SKM-1 treated with dmso at 0.1 percent for 144 hours (cell line): ENCODE results near the gene SUFU.

Source experiments
- DNase-seq: peaks from one replicate; lab custom pipeline; 2025; ENCODE audit not compliant: unreplicated experiment; lab: John Stamatoyannopoulos, UW

Gene SUFU

DNA sequence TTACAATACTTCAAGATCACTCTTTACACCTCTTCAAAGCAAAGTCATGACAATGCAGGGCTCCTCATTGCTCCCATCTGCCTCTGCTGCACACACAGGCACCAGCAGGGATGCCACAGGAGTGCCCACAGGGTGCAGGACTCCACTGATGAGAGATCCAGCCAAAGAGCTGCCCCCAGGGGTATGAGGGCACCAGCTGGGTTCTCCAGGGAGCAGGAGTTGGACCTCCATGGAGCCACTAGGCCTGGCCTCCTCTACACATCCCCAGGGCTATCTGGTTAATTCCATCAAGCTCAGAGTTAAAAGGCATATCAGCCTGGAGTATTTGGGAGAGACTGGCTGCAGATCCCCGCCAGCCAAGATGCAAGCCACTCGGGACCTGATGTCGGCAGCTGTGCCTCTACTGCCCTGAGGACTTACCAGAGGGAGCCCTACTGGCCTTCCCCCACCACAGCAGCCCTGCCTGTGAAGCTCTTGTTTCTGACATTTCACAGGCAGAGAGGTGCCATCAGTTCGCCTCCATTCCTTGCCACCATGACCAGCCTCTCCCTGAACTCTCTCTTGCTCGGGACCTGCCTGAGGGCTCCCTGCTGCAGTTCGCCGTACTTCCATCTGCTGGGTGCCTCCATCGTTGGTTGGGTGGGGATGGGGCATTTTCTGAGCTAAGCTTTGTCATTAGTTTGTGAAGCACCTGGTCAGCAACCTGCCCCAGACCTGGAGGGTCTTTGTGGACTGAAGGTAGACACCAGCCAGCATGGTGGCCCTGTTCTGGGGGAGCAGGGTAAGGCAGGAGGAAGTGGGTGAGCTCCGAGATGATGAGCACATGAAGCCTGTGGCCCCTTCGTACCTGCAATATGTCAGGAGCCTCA lies 128.0 kb downstream of the SUFU start:
- no peak for DNase-seq

DNA sequence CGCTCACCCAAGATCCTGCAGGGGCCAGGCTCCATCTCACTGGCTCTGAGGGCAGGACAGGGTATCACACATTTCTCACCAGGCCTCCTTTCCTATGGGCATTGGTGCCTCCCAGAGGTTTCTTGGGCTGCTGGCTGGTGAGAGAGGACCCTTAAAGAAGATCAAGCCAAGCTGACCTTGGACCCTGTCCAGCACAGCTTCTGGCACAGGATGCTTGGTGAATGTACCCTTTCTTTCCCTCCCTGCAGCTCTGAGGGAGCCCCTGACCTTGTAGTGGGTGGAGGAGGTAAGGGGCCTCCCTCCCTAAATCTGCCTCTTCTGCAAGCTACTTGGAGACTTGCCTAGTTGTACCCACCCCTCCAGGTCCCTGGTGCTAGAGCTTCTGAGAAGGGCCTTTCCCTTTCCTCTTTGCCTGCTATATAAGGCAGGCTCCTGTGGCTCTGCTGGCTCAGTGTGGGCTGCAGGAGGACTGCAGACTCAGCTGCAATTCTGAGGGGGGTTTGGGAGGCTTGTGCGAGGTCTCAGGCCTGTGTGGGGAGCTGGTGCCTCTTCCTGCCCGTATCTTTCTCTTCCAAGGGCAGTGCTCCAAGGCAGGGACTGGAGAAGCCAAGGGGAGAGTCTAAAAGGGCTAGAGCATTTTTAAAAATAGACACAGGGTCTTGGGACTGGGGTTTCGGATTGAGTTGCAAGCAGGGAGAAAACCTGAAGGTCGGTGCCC lies 128.8 kb downstream of the SUFU start:
- no peak for DNase-seq

DNA sequence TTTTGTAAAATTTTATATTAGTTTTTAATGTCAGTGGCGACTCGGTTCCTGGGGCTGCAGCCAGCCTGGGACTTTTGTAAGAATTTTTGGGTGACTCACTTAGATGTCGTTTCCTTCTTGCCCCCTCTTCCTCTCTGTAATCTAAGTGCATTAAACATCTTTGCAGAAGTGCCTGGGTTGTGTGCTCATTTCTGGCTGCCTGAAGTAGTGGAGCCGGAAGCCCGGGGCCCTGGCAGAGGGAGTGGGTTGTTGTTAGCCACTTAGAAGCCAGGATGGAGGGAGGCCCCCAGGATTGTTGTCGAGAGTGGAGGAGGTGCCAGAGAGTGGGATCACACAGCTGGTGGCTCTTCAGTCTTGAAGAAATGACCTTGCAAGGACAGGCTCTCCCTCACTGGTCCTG lies 129.5 kb downstream of the SUFU start:
- peak; percentile 97 for DNase-seq

DNA sequence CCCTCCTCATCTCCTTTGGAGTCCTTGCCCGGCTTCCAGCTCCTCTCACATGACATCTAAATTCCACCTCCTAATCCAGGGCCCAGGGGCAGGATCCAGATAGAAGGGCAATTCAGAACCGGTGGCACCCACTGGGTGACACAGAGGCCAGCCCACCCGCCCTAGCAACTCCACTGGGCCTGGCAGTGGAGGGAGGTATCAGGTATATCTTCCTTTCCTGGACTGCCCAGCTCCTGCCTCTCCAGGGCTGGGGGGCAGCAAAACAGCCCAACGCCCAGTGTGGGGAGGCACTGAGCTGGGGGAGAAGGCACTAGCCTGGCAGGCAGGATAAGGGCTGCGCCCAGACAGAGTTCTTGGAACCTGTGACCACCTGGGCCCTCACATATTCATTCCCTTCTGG lies 130.1 kb downstream of the SUFU start:
- DNase-seq: no peak

- no peak for DNase-seq
These were observed 130.9 kb downstream of the SUFU start for GRCh38 chr10:102634686-102635085.

DNA sequence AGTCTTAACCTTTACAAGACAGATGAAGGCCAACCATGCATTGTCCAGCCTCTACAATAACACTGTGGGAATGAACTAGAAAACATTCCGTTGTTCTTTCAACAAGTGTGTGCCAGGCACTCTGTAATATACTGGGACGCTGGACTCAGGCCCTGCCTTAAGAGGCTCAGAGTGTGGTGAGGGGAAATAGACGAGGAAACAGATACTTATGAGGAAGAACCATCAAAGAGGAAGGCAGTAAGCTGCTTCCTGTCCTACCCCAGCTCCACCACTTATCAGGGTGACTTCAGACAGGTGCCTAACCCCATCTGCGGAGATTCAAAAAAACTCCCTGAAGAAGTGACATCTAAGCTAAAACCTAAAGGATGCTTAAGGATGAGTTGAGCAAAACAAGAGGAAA lies 131.6 kb downstream of the SUFU start:
- DNase-seq: peak; percentile 83

DNA sequence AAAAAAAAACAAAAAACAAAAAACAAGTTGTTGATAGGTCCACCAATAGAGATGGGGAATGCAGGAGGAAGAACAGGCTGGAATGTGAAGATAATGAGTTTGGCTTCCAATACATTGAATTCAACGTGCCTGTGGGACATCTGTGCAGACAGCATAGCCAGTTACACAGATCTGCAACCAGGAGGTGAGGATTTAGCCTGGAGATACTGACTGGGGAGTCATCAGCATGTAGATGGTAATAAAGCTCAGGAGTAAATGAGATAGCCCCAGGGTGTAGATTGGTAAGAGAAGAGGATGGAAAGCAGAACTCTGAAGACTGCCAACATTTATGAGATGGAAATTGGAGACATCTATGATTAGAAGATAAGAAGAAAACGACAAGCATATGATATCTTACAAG lies 135.8 kb downstream of the SUFU start:
- DNase-seq: no peak

GRCh38 chr10:102641402-102641801 lies 137.6 kb downstream of the SUFU start:
- DNase-seq: no peak

DNA sequence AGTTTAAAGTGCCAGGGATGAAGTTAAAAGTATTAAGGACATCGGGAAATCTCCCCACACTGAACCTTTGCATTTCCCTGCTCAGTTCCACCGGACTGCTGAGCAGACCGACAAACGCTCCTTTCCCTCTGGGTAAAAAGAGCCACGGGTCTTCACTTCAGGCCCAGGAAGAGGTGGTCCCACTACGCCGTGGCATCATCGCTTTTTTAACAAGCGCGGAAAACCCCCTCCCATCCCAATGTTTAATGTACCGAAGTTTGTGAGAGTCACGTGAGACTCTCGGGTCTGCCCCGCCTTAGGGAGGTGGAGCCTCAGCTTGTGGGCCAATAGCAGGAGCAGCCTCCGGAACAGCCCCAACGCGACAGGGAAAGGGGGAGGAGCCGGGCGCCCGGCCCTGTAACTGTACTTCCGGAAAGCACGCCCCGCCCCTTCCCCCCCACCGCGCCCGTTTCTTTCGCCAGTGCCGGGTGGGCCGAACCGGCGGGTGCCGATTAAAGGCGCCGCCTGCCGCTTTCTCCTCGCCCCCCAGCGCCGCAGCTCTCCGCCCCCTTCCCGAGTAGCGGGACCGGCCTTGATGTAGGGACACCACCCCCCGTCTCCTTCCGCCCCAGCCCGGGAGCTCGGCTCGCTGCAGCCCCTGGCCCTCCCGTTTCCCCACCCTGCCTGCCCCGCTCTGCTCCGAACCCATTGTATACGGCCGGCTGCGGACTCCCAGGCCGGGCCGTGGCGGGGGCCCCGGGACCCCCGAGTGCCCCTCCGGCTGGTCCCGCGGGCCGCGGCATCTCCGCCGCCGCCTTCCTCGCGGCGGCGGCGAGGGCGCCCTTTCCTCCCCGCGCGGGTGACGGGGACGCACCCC lies 138.3 kb downstream of the SUFU start:
- peak; percentile 93 for DNase-seq

- no peak for DNase-seq
These were observed 139.1 kb downstream of the SUFU start for GRCh38 chr10:102642736-102643335.

GRCh38 chr10:102643336-102644065 lies 139.7 kb downstream of the SUFU start:
- DNase-seq: peak; percentile 70

GRCh38 chr10:102644066-102644645 lies 140.4 kb downstream of the SUFU start, which contains the start of gene TRIM8:
Gene TRIM8 (plus strand): TSS chr10:102644479. CDS start chr10:102644618, 139 bp downstream.
- DNase-seq: no peak

DNA sequence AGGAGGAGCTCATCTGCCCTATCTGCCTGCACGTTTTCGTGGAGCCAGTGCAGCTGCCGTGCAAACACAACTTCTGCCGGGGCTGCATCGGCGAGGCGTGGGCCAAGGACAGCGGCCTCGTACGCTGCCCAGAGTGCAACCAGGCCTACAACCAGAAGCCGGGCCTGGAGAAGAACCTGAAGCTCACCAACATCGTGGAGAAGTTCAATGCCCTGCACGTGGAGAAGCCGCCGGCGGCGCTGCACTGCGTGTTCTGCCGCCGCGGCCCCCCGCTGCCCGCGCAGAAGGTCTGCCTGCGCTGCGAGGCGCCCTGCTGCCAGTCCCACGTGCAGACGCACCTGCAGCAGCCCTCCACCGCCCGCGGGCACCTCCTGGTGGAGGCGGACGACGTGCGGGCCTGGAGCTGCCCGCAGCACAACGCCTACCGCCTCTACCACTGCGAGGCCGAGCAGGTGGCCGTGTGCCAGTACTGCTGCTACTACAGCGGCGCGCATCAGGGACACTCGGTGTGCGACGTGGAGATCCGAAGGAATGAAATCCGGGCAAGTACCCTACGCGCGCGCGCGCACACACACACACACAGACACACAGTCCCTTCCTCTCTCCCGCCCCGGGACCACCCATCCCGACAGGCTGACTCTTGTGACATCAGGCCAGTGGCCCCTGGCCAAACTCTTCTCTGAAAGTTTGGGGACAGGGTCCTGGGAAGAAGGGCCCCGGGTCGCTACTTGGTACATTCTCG lies 141.0 kb downstream of the SUFU start:
- peak; percentile 46 for DNase-seq

GRCh38 chr10:102645388-102645740 lies 141.6 kb downstream of the SUFU start:
- DNase-seq: peak; percentile 73

- peak; percentile 95 for DNase-seq
These were observed 142.2 kb downstream of the SUFU start for GRCh38 chr10:102645741-102646609.

GRCh38 chr10:102646610-102647442 lies 143.1 kb downstream of the SUFU start:
- DNase-seq: no peak
